Measurements from ENCODE around the gene SELENOO.

GRCh38 chr22:50174382-50175190 lies 26.2 kb upstream of the SELENOO start:
- TF ChIP-seq POLR2A (IDR thresholded peaks at IDR 0.05), result no peak
- TF ChIP-seq CTCF (IDR thresholded peaks at IDR 0.05), result no peak

Data from Peyer's patch (tissue), 4 donors.